GM13977 (cell line): Measurements from ENCODE around the gene IL15.

ENCODE experiments used
- DNase-seq: peaks from one replicate; pipeline ENCODE4 v3.0.0; 2012; ENCODE audit warnings: low spot score
- CTCF ChIP-seq: IDR thresholded peaks from 2 replicates; pipeline ENCODE4 v1.5.1; 2012; ENCODE audit warnings: mild to moderate bottlenecking, control low read depth; ENCODE audit not compliant: insufficient read depth; ENCODE audit errors: extremely low read depth, missing control alignments
- in situ Hi-C: fragments of 300-500 bp; cut with MboI; formaldehyde crosslinking; loops from one replicate; pipeline ENCODE4 v1.12.0; 2022; ENCODE audit warnings: low sequenced_read_pairs, low pct_unique_long_range_greater_than_20kb, mixed read lengths, inconsistent platforms; ENCODE audit not compliant: unreplicated experiment

Gene IL15

GRCh38 chr4:141636771-141637460 lies 533 bp downstream of the IL15 start:
- DNase-seq, result peak; percentile 45
- in situ Hi-C loops, result no loop called here
- no peak for TF ChIP-seq CTCF

GRCh38 chr4:141637565-141637964 lies 1.2 kb downstream of the IL15 start:
- peak; percentile 51 for DNase-seq
- in situ Hi-C loops, result no loop called here
- no peak for TF ChIP-seq CTCF

- DNase-seq, result no peak
- in situ Hi-C loops, result no loop called here
- TF ChIP-seq CTCF, result no peak
Measured at GRCh38 chr4:141638230-141638629, 1.8 kb downstream of the IL15 start.

- no peak for TF ChIP-seq CTCF
- DNase-seq, result no peak
- in situ Hi-C loops, result no loop called here
Measured at GRCh38 chr4:141640696-141641095, 4.3 kb downstream of the IL15 start.

- TF ChIP-seq CTCF, result no peak
- DNase-seq, result no peak
- in situ Hi-C loops, result no loop called here
Measured at GRCh38 chr4:141642063-141642462, 5.7 kb downstream of the IL15 start.

- in situ Hi-C loops, result no loop called here
- TF ChIP-seq CTCF, result no peak
- no peak for DNase-seq
Measured at GRCh38 chr4:141642711-141643110, 6.3 kb downstream of the IL15 start.
